Common myeloid progenitor, CD34-positive (primary cell): ENCODE results near the gene NOL6. TPM values are rescaled to one million over a fixed set of nuclear protein-coding genes. Genes with fewer than 3 reads are reported as not detected.
A peak's percentile ranks its signal among the peaks of the same experiment; 100 is the strongest.
"Not testable (repeated sequence)": the region's sequence is repeated elsewhere in the genome, so short reads cannot be mapped to it uniquely, and the experiment has no call there.

Source experiments
- CTCF ChIA-PET: fragments of 350-600 bp; sonication (Branson Sonifier 250); formaldehyde crosslinking; loops from one replicate; lab custom pipeline; 2021; ENCODE audit warnings: antibody characterized with exemption; lab: Charles Lee
- POLR2A ChIA-PET: fragments of 350-600 bp; sonication (Branson Sonifier 250); formaldehyde crosslinking; loops from one replicate; lab custom pipeline; 2021; ENCODE audit warnings: antibody characterized with exemption; lab: Charles Lee
- DNase-seq, 3 donors: peaks; one replicate each; pipeline versions ENCODE4 v3.0.0 to v3.0.0-alpha.2; 2013
- H3K27ac ChIP-seq, 2 experiments: 1 replicate in 1 of 2; 2 replicates in 1 of 2; pipeline ENCODE4 v1.7.0; 2013; ENCODE audit warnings: inconsistent platforms in 2 of 2, low read length in 2 of 2, mild to moderate bottlenecking in 2 of 2, low read depth in 1 of 2, moderate library complexity in 1 of 2; ENCODE audit not compliant: severe bottlenecking in 2 of 2, insufficient read depth in 1 of 2, poor library complexity in 1 of 2
- H3K27me3 ChIP-seq, 5 experiments: replicated peaks in 2 of 5; 1 replicate in 3 of 5; 2 replicates in 2 of 5; pipeline versions ENCODE4 v1.6.1 to v1.7.0; 2013; ENCODE audit warnings: low read length in 4 of 5, mild to moderate bottlenecking in 2 of 5, moderate library complexity in 2 of 5, inconsistent platforms in 1 of 5; ENCODE audit not compliant: insufficient read depth in 5 of 5, control insufficient read depth in 4 of 5
- H3K36me3 ChIP-seq, 4 experiments: 1 replicate in 2 of 4; 2 replicates in 2 of 4; pipeline versions ENCODE4 v1.6.1 to v1.7.0; 2013; ENCODE audit warnings: low read length in 3 of 4, control low read depth in 1 of 4, mild to moderate bottlenecking in 1 of 4; ENCODE audit not compliant: control insufficient read depth in 4 of 4, insufficient read depth in 4 of 4
- H3K4me1 ChIP-seq, 4 experiments: 1 replicate in 3 of 4; 2 replicates in 1 of 4; pipeline versions ENCODE4 v1.6.1 to v1.7.1; 2013; ENCODE audit warnings: low read length in 3 of 4, mild to moderate bottlenecking in 3 of 4, control low read depth in 1 of 4, inconsistent platforms in 1 of 4, moderate library complexity in 1 of 4; ENCODE audit not compliant: control insufficient read depth in 4 of 4, insufficient read depth in 4 of 4; ENCODE audit errors: control extremely low read depth in 1 of 4
- H3K4me3 ChIP-seq, 7 experiments: 1 replicate in 4 of 7; 2 replicates in 3 of 7; pipeline versions ENCODE4 v1.5.1 to v1.7.0; 2013; ENCODE audit warnings: mild to moderate bottlenecking in 7 of 7, low read length in 6 of 7, moderate library complexity in 6 of 7, inconsistent platforms in 2 of 7, low read depth in 2 of 7, control low read depth in 1 of 7; ENCODE audit not compliant: insufficient read depth in 4 of 7, control insufficient read depth in 1 of 7; ENCODE audit errors: extremely low read depth in 1 of 7
- H3K9me3 ChIP-seq, 5 experiments: 1 replicate in 4 of 5; 2 replicates in 1 of 5; pipeline versions ENCODE4 v1.6.1 to v1.7.1; 2013; ENCODE audit warnings: low read length in 4 of 5, mild to moderate bottlenecking in 2 of 5, inconsistent platforms in 1 of 5, low read depth in 1 of 5, moderate library complexity in 1 of 5; ENCODE audit not compliant: control insufficient read depth in 4 of 5, insufficient read depth in 2 of 5; ENCODE audit errors: control extremely low read depth in 1 of 5
- WGBS: methylation state at CpG from one replicate; pipeline ENCODE4 v1.1.5; 2013; ENCODE audit not compliant: insufficient coverage; 5-methylcytosine and 5-hydroxymethylcytosine counted together
- polyA plus RNA-seq: library from polyadenylated mRNA; unstranded; fragments of 120-200 nt; gene quantifications from one replicate; pipeline ENCODE4 v1.2.1, GENCODE V29; 2013

The NOL6 gene, protein sequence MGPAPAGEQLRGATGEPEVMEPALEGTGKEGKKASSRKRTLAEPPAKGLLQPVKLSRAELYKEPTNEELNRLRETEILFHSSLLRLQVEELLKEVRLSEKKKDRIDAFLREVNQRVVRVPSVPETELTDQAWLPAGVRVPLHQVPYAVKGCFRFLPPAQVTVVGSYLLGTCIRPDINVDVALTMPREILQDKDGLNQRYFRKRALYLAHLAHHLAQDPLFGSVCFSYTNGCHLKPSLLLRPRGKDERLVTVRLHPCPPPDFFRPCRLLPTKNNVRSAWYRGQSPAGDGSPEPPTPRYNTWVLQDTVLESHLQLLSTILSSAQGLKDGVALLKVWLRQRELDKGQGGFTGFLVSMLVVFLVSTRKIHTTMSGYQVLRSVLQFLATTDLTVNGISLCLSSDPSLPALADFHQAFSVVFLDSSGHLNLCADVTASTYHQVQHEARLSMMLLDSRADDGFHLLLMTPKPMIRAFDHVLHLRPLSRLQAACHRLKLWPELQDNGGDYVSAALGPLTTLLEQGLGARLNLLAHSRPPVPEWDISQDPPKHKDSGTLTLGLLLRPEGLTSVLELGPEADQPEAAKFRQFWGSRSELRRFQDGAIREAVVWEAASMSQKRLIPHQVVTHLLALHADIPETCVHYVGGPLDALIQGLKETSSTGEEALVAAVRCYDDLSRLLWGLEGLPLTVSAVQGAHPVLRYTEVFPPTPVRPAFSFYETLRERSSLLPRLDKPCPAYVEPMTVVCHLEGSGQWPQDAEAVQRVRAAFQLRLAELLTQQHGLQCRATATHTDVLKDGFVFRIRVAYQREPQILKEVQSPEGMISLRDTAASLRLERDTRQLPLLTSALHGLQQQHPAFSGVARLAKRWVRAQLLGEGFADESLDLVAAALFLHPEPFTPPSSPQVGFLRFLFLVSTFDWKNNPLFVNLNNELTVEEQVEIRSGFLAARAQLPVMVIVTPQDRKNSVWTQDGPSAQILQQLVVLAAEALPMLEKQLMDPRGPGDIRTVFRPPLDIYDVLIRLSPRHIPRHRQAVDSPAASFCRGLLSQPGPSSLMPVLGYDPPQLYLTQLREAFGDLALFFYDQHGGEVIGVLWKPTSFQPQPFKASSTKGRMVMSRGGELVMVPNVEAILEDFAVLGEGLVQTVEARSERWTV
- polyA plus RNA-seq: 20.7 TPM

DNA sequence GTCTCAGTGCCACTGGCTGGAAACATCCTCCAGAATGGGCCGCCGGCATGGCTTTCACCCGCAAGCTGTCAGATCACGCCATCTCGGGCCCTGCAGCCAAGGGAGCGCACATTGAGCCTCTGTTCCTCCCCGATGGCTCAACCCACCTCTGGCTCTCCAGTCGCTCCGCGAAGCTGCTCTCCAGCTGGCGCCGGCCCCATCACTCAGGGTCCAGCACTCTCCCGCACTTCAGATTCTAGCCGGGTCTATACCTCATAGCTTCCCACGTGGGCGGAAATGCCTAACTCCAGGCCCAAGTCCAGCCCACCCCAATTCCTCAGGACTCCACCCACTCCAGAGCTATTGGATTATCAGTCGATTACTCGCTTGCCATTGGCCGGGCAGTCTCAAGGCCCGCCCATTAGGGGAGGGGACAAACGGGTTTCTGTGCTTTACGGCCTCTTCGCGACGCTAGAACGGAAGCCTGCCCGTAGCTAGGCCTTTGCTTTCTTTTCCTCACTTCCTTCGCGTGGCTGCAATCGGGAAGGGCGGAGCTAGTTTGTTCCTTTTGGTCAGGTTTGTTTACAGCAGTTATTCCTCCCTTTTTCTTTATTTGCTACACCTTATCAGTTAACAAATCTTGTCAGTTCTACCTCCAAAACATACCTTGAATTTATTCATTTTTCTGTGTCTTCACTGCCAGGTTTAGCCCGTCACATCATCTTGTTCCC, at the start of gene NOL6:
Gene NOL6, minus strand, starts transcription at position 282 of the 710 bp plus-strand sequence. Its CDS starts 82 bp downstream, at position 200.
- DNase-seq: peak; percentile 99 to 100 (median 99)
- H3K27ac ChIP-seq: peak within 1 kb of the TSS; percentile 84 to 90
- POLR2A ChIA-PET: interaction anchor here (0.6 kb wide), 2 partner anchors 36 to 826 kb away, joined by 3 read pairs; no protein-coding TSS in a partner anchor
- peak within 1 kb of the TSS; percentile 82 to 100 (median 95) for H3K4me3 ChIP-seq
- WGBS: 0% methylated on average over 32 of the region's 32 CpGs
- H3K27me3 ChIP-seq: no peaks in the 10 kb centered on the region
- CTCF ChIA-PET: interaction anchor here (0.6 to 3.9 kb wide), 14 partner anchors 9 to 649 kb away, joined by 3 to 26 read pairs (median 4); partner anchors contain the start of genes ANKRD18B, AQP3 and NFX1
- H3K4me1 ChIP-seq: peaks cover 5 to 22% (median 15%) of the 10 kb centered on the region in 4 experiments
- H3K9me3 ChIP-seq: no peaks in the 10 kb centered on the region
- H3K36me3 ChIP-seq: peaks cover 6 to 36% (median 25%) of the 10 kb centered on the region in 4 experiments

DNA sequence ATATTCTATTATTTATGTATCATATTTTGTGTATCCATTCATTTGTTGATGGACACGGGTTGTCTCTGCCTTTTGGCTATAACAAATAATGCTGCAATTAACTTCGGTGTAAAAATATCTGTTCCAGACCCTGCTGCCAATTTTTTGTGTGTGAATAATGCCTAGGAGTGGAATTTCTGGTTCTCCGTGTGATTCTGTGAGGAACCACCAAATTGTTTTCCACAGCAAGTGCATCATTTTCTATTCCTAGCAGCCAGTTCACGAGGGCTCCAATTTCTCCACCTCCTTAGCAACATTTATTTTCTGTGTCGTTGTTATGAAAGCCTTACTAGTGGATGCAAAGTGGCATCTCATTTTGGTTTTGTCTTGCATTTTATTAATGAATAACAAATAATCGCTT, 48.1 kb upstream of the NOL6 start:
- H3K4me1 ChIP-seq: peaks cover 0 to 16% (median 14%) of the 10 kb centered on the region in 4 experiments
- H3K36me3 ChIP-seq, CTCF ChIA-PET, H3K9me3 ChIP-seq, DNase-seq, H3K27ac ChIP-seq, H3K4me3 ChIP-seq, POLR2A ChIA-PET: not testable (repeated sequence)
- H3K27me3 ChIP-seq: peaks cover 0 to 40% (median 4%) of the 10 kb centered on the region in 5 experiments
- 100% methylated on average over 4 of the region's 6 CpGs for WGBS

DNA sequence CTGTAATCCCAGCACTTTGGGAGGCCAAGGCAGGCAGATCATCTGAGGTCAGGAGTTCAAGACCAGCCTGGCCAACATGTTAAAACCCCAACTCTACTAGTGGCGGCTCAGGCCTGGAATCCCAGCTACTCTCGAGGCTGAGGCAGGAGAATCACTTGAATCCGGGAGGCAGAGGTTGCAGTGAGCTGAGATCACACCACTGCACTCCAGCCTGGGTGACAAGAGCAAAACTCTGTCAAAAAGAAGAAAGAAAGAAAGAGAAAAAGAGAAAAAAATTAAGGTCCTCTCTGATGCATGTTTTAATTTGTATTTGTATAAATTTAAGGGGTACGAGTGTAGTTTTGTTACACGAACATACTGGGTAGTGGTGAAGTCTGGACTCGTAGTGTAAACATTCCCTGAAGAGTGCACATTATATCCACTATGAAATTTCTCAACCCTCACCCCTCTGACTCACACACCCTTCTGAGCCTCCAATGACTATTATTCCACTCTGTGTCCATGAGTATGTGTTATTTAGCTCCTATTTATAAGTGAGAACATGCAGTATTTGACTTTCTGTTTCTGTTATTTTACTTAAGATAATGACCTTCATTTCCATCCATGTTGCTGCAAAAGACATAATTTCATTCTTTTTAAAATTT, 44.3 kb upstream of the NOL6 start:
- H3K27ac ChIP-seq, POLR2A ChIA-PET, H3K4me1 ChIP-seq, DNase-seq, H3K36me3 ChIP-seq, H3K27me3 ChIP-seq, H3K9me3 ChIP-seq, H3K4me3 ChIP-seq: not testable (repeated sequence)
- WGBS: 100% methylated on average over 1 of the region's 6 CpGs
- CTCF ChIA-PET: interaction anchor here (2.1 kb wide), 1 partner anchor 22 kb away, joined by 6 read pairs; no protein-coding TSS in a partner anchor

DNA sequence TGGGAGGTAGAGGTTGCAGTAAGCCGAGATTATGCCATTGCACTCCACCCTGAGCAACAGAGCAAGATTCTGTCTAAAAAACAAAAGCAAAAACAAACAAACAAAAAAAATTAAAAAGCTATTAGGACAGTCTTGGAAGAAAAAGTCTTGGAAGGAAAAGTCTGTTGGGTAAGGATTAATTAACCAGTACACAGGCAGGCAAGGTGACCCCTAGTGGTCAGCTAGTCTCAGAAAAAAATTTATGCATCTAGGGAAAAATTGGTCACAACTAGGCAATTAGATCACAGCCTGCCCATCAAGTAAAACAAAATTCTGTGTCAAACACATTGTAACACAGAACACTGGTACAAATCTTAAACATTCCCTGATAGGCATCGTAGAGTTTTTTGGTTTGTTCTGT, 43.6 kb upstream of the NOL6 start:
- POLR2A ChIA-PET: no interaction called here
- Histone ChIP-seq H3K9me3 (peaks cover 0 to 7% (median 0%) of the 10 kb centered on the region in 5 experiments), H3K36me3 (no peaks in the 10 kb centered on the region), H3K4me1 (no peaks in the 10 kb centered on the region), H3K27ac (no peak overlapping the region), H3K4me3 (no peak overlapping the region), H3K27me3 (peaks cover 0 to 8% (median 0%) of the 10 kb centered on the region in 5 experiments)
- DNase-seq: peak in 2 of 3 donors; percentile 38 to 40
- CTCF ChIA-PET: interaction anchor here (1.0 to 2.1 kb wide), 2 partner anchors 13 to 21 kb away, joined by 3 to 6 read pairs; no protein-coding TSS in a partner anchor
- no CpG with 5 or more reads among the region's 2 CpGs for WGBS

DNA sequence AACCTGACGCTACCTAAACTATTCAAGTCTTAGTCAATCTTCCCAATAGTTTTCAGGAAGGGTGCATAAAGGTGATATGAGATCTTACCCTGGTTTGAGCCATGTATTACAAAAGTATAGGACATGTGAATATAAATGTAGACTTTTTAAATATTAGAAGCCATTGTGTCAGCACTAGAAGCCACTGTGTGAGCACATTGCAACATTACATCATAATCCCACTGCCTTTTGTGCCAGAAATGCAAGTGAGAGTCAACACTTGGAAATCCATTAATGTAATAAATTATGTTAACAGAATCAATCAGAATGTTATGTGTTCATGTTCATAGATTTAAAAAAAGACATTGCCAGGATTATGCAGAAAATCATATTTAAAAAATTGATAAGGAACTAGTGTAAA, 42.7 kb upstream of the NOL6 start:
- H3K4me1 ChIP-seq, H3K27me3 ChIP-seq, H3K36me3 ChIP-seq, POLR2A ChIA-PET, DNase-seq, H3K9me3 ChIP-seq, H3K27ac ChIP-seq, H3K4me3 ChIP-seq, CTCF ChIA-PET: not testable (repeated sequence)
- no CpG with 5 or more reads among the region's 1 CpG for WGBS
